H9 (cell line): ENCODE data around the gene CSNK1A1. TPM values are rescaled to one million over a fixed set of nuclear protein-coding genes. Genes with fewer than 3 reads are reported as not detected.

Experiments
- DNase-seq: peaks from one replicate; pipeline ENCODE4 v3.0.0-alpha.2; 2017
- H2AFZ ChIP-seq: one replicate; pipeline ENCODE4 v1.6.1; 2013; ENCODE audit warnings: mild to moderate bottlenecking, low read length, control low read depth, moderate library complexity
- H2AK5ac ChIP-seq: 2 replicates; pipeline ENCODE4 v1.6.1; 2013; ENCODE audit warnings: low read length, control low read depth, mixed read lengths; ENCODE audit not compliant: insufficient read length
- H2BK120ac ChIP-seq: one replicate; pipeline ENCODE4 v1.6.1; 2013; ENCODE audit warnings: low read depth, mild to moderate bottlenecking, low read length, control low read depth, inconsistent platforms; ENCODE audit not compliant: poor library complexity, severe bottlenecking
- H2BK12ac ChIP-seq: 2 replicates; pipeline ENCODE4 v1.6.1; 2013; ENCODE audit warnings: low read length, control low read depth, mixed read lengths, low read depth; ENCODE audit not compliant: insufficient read length
- H2BK15ac ChIP-seq: 2 replicates; pipeline ENCODE4 v1.6.1; 2013; ENCODE audit warnings: low read depth, low read length, control low read depth
- H2BK20ac ChIP-seq: one replicate; pipeline ENCODE4 v1.6.1; 2013; ENCODE audit warnings: low read depth, mild to moderate bottlenecking, low read length, control low read depth, inconsistent platforms; ENCODE audit not compliant: poor library complexity, severe bottlenecking
- H2BK5ac ChIP-seq: 2 replicates; pipeline ENCODE4 v1.6.1; 2013; ENCODE audit warnings: low read length, control low read depth, mixed read lengths; ENCODE audit not compliant: insufficient read length
- H3K14ac ChIP-seq: 2 replicates; pipeline ENCODE4 v1.6.1; 2013; ENCODE audit warnings: low read length, control low read depth; ENCODE audit not compliant: insufficient read depth
- H3K18ac ChIP-seq: 2 replicates; pipeline ENCODE4 v1.6.1; 2013; ENCODE audit warnings: low read depth, mild to moderate bottlenecking, mixed read lengths, low read length, control low read depth; ENCODE audit not compliant: insufficient read length
- H3K23ac ChIP-seq: 2 replicates; pipeline ENCODE4 v1.6.1; 2013; ENCODE audit warnings: low read length, control low read depth, mixed read lengths, low read depth; ENCODE audit not compliant: insufficient read length
- H3K23me2 ChIP-seq: 2 replicates; pipeline ENCODE4 v1.6.1; 2013; ENCODE audit warnings: low read depth, mild to moderate bottlenecking, mixed read lengths, low read length, control low read depth; ENCODE audit not compliant: insufficient read length, poor library complexity, severe bottlenecking
- H3K27ac ChIP-seq: 2 replicates; pipeline ENCODE4 v1.5.1; 2013; ENCODE audit warnings: low read length, control low read depth, mixed read lengths, low read depth; ENCODE audit not compliant: insufficient read length
- H3K27me3 ChIP-seq: 2 replicates; pipeline ENCODE4 v1.6.1; 2013; ENCODE audit warnings: low read length, control low read depth, inconsistent platforms; ENCODE audit not compliant: insufficient read depth
- H3K4ac ChIP-seq: 2 replicates; pipeline ENCODE4 v1.6.1; 2013; ENCODE audit warnings: low read depth, mild to moderate bottlenecking, control low read depth, inconsistent platforms, low read length, moderate library complexity
- H3K4me1 ChIP-seq: 2 replicates; pipeline ENCODE4 v1.6.1; 2013; ENCODE audit warnings: low read length, control low read depth, inconsistent platforms; ENCODE audit not compliant: insufficient read depth
- H3K4me2 ChIP-seq: 2 replicates; pipeline ENCODE4 v1.6.1; 2013; ENCODE audit warnings: low read length, control low read depth, mixed read lengths; ENCODE audit not compliant: insufficient read length, insufficient read depth
- H3K56ac ChIP-seq: 2 replicates; pipeline ENCODE4 v1.6.1; 2013; ENCODE audit warnings: low read depth, mild to moderate bottlenecking, mixed read lengths, low read length, control low read depth; ENCODE audit not compliant: insufficient read length
- H3K79me1 ChIP-seq: 2 replicates; pipeline ENCODE4 v1.6.1; 2013; ENCODE audit warnings: low read depth, mild to moderate bottlenecking, moderate library complexity, low read length, control low read depth, inconsistent platforms; ENCODE audit not compliant: insufficient read depth, poor library complexity, severe bottlenecking
- H3K79me2 ChIP-seq: 2 replicates; pipeline ENCODE4 v1.6.1; 2013; ENCODE audit warnings: low read length, control low read depth, inconsistent platforms; ENCODE audit not compliant: insufficient read depth
- H3K9ac ChIP-seq: 2 replicates; pipeline ENCODE4 v1.6.1; 2013; ENCODE audit warnings: low read length, control low read depth, mixed read lengths; ENCODE audit not compliant: insufficient read length; ENCODE audit errors: extremely low read depth
- H3K9me3 ChIP-seq: one replicate; pipeline ENCODE4 v1.6.1; 2013; ENCODE audit warnings: low read depth, low read length, inconsistent platforms; ENCODE audit not compliant: control insufficient read depth
- H3T11ph ChIP-seq: one replicate; pipeline ENCODE4 v1.6.1; 2013; ENCODE audit warnings: mild to moderate bottlenecking, low read length, control low read depth, inconsistent platforms
- H4K20me1 ChIP-seq: one replicate; pipeline ENCODE4 v1.6.1; 2013; ENCODE audit not compliant: control insufficient read depth, insufficient read length, insufficient read depth
- H4K5ac ChIP-seq: 2 replicates; pipeline ENCODE4 v1.6.1; 2013; ENCODE audit warnings: low read depth, mild to moderate bottlenecking, mixed read lengths, low read length, control low read depth; ENCODE audit not compliant: insufficient read length
- H4K8ac ChIP-seq: replicated peaks from 2 replicates; pipeline ENCODE4 v1.6.1; 2013; ENCODE audit warnings: low read length, control low read depth, mixed read lengths, low read depth; ENCODE audit not compliant: insufficient read length
- H4K91ac ChIP-seq: 2 replicates; pipeline ENCODE4 v1.6.1; 2013; ENCODE audit warnings: low read depth, mild to moderate bottlenecking, moderate library complexity, mixed read lengths, low read length, control low read depth; ENCODE audit not compliant: insufficient read length
- H3K27ac Mint-ChIP-seq, 3 experiments: 2 replicates in 2 of 3; 3 replicates in 1 of 3; pipeline ENCODE4 v1.8.0; 2020 to 2021; ENCODE audit warnings: mixed read lengths in 3 of 3, mild to moderate bottlenecking in 1 of 3, moderate library complexity in 1 of 3
- H3K27me3 Mint-ChIP-seq: 2 replicates; pipeline ENCODE4 v1.8.0; 2021; ENCODE audit warnings: low read depth, mild to moderate bottlenecking, moderate library complexity, mixed read lengths
- H3K36me3 Mint-ChIP-seq, 3 experiments: 2 replicates in 2 of 3; 3 replicates in 1 of 3; pipeline ENCODE4 v1.8.0; 2020 to 2021; ENCODE audit warnings: low read depth in 3 of 3, mixed read lengths in 3 of 3; ENCODE audit not compliant: insufficient read depth in 1 of 3
- H3K4me1 Mint-ChIP-seq, 2 experiments: 2 replicates each; pipeline ENCODE4 v1.8.0; 2020; ENCODE audit warnings: mixed read lengths in 2 of 2
- H3K4me3 Mint-ChIP-seq, 2 experiments: 2 replicates in 1 of 2; 3 replicates in 1 of 2; pipeline ENCODE4 v1.8.0; 2020 to 2021; ENCODE audit warnings: mild to moderate bottlenecking in 2 of 2, mixed read lengths in 2 of 2, moderate library complexity in 1 of 2
- H3K9me3 Mint-ChIP-seq, 2 experiments: 2 replicates in 1 of 2; 3 replicates in 1 of 2; pipeline ENCODE4 v1.8.0; 2020; ENCODE audit warnings: mild to moderate bottlenecking in 2 of 2, mixed read lengths in 2 of 2, moderate library complexity in 1 of 2
- CTCF ChIP-seq: fragments of 200-600 bp; sonication (generic); conservative IDR thresholded peaks from 3 replicates; pipeline ENCODE4 v1.8.0; 2021; ENCODE audit warnings: antibody characterized with exemption, mild to moderate bottlenecking
- WGBS: extraction: QIAGEN DNeasy Blood & Tissue Kit; methylation state at CpG from one replicate; pipeline ENCODE4 v1.1.7; 2013; ENCODE audit warnings: missing lambda C conversion rate, low lambda C conversion rate, mixed read lengths; ENCODE audit not compliant: insufficient read length; ENCODE audit errors: extremely low coverage; 5-methylcytosine and 5-hydroxymethylcytosine counted together
- total RNA-seq: library from RNA; stranded (reverse); gene quantifications from 2 replicates; pipeline ENCODE4 v1.2.1, GENCODE V29; 2021

Gene CSNK1A1
- total RNA-seq, 1 experiment from 2014 or later: 310 TPM

- Histone ChIP-seq H3K4ac (no peak overlapping the region), H2BK12ac (no peak overlapping the region), H3K4me1 (peaks cover 5% of the 10 kb centered on the region; the same call in 1 of the 2 replicates), H4K91ac (no peak overlapping the region), H3K23ac (no peak overlapping the region), H2AFZ (no peak overlapping the region), H3K27ac (no peak overlapping the region), H4K20me1 (no peaks in the 10 kb centered on the region), H3K27me3 (no peaks in the 10 kb centered on the region), H2BK15ac (no peak overlapping the region), H3K79me2 (no peaks in the 10 kb centered on the region), H3T11ph (no peak overlapping the region), H2BK5ac (no peak overlapping the region), H3K9me3 (no peaks in the 10 kb centered on the region), H3K79me1 (no peaks in the 10 kb centered on the region), H3K23me2 (no peaks in the 10 kb centered on the region), H2BK120ac (no peak overlapping the region), H2BK20ac (no peak overlapping the region), H4K8ac (no peak overlapping the region), H3K56ac (no peak overlapping the region), H3K18ac (no peak overlapping the region), H3K4me2 (no peak overlapping the region), H3K14ac (no peak overlapping the region), H4K5ac (no peak overlapping the region), H3K9ac (no peak overlapping the region), H2AK5ac (no peak overlapping the region)
- no CpG with 5 or more reads among the region's 5 CpGs for WGBS
- no peak overlapping the region for H3K4me3 Mint-ChIP-seq
- H3K27ac Mint-ChIP-seq: peak overlapping the region in 1 of 3 experiments; percentile 31; a peak in 2 of 7 replicates
- H3K27me3 Mint-ChIP-seq: no peaks in the 10 kb centered on the region
- TF ChIP-seq CTCF: no peak
- H3K9me3 Mint-ChIP-seq: no peaks in the 10 kb centered on the region; a peak in 1 of 5 replicates
- H3K4me1 Mint-ChIP-seq: peaks cover 25 to 36% of the 10 kb centered on the region in 2 experiments
- DNase-seq: no peak
- H3K36me3 Mint-ChIP-seq: peaks cover 28 to 74% (median 66%) of the 10 kb centered on the region in 3 experiments; a peak in 6 of 7 replicates
Measured at GRCh38 chr5:149500922-149501582, 50.2 kb downstream of the CSNK1A1 start.
